GM23248 (cell line): ENCODE data around the gene CCDC141.

Experiments
- EZH2 ChIP-seq: fragments of 200-600 bp; sonication (generic); IDR thresholded peaks from 2 replicates; pipeline ENCODE4 v1.6.1; 2018; ENCODE audit warnings: antibody characterized with exemption, mild to moderate bottlenecking; ENCODE audit not compliant: insufficient read depth, poor library complexity, severe bottlenecking
- EZH2phosphoT487 ChIP-seq: fragments of 200-600 bp; sonication (generic); IDR thresholded peaks from 2 replicates; pipeline ENCODE4 v1.6.1; 2018; ENCODE audit warnings: antibody characterized with exemption, moderate library complexity, mild to moderate bottlenecking, low read depth; ENCODE audit not compliant: insufficient read depth

GRCh38 chr2:179044500-179044899, 5.4 kb downstream of the CCDC141 start:
- TF ChIP-seq EZH2 (no peak), EZH2phosphoT487 (no peak)
